Upper lobe of left lung (tissue), 6 donors: ENCODE data around the gene ULBP1. TPM values are rescaled to one million over a fixed set of nuclear protein-coding genes. Genes with fewer than 3 reads are reported as not detected.
"Not testable (repeated sequence)": the region's sequence is repeated elsewhere in the genome, so short reads cannot be mapped to it uniquely, and the experiment has no call there.

Source experiments
- ATAC-seq, 2 donors: fragments of 200-7000 bp; cut with Tn5 transposase; one replicate each; pipeline ENCODE4 v1.9.1; 2022; ENCODE audit warnings: mild to moderate bottlenecking in 2 of 2, moderate library complexity in 2 of 2; ENCODE audit not compliant: low FRiP score in 2 of 2
- DNase-seq, 2 donors: peaks; one replicate each; pipeline ENCODE4 v3.0.0-alpha.2; 2019 to 2020
- H3K27ac ChIP-seq, 4 donors: fragments of 200-600 bp; sonication (generic); one replicate each; pipeline ENCODE4 v1.5.1; 2016 to 2019
- H3K27me3 ChIP-seq, 4 donors: fragments of 200-600 bp; sonication (generic); one replicate each; pipeline ENCODE4 v1.5.1; 2017 to 2019
- H3K36me3 ChIP-seq, 4 donors: fragments of 200-600 bp; sonication (generic); one replicate each; pipeline ENCODE4 v1.5.1; 2016 to 2019
- H3K4me1 ChIP-seq, 4 donors: fragments of 200-600 bp; sonication (generic); one replicate each; pipeline ENCODE4 v1.5.1; 2018 to 2019
- H3K4me3 ChIP-seq, 4 donors: fragments of 200-600 bp; sonication (generic); one replicate each; pipeline ENCODE4 v1.5.1; 2017 to 2019; ENCODE audit warnings: mild to moderate bottlenecking in 2 of 4, moderate library complexity in 1 of 4
- H3K9me3 ChIP-seq, 4 donors: fragments of 200-600 bp; sonication (generic); one replicate each; pipeline ENCODE4 v1.5.1; 2018 to 2019
- EP300 ChIP-seq, 4 donors: sonication (generic); formaldehyde crosslinking; IDR thresholded peaks; one replicate each; pipeline ENCODE4 v1.5.1; 2017; ENCODE audit warnings: antibody characterized with exemption in 4 of 4, control low read depth in 2 of 4
- POLR2A ChIP-seq, 4 donors: fragments of 450-650 bp; IDR thresholded peaks; one replicate each; pipeline ENCODE4 v1.5.1; 2016 to 2017; ENCODE audit warnings: antibody characterized with exemption in 4 of 4, mild to moderate bottlenecking in 2 of 4
- POLR2AphosphoS5 ChIP-seq, 2 donors: sonication (generic); formaldehyde crosslinking; IDR thresholded peaks; one replicate each; pipeline ENCODE4 v1.5.1; 2017; ENCODE audit warnings: antibody characterized with exemption in 2 of 2
- WGBS, 2 donors: methylation state at CpG; one replicate each; pipeline ENCODE4 v1.1.5; 2017 to 2018; 5-methylcytosine and 5-hydroxymethylcytosine counted together
- total RNA-seq, 6 donors: library from RNA; depleted of rRNA in 4 of 6; stranded (reverse); fragments of >200 nt in 4 of 6; gene quantifications; one replicate each; pipeline versions ENCODE4 v1.1.0 to v1.2.1, GENCODE V29; 2016 to 2021
- TF ChIP-seq, protein P1 (sequence below), 6 experiments: fragments of 450-650 bp in 4 of 6; fragments of 200-600 bp in 2 of 6; sonication (generic) in 2 of 6; IDR thresholded peaks; one replicate each; pipeline ENCODE4 v1.5.1; 2016 to 2019; ENCODE audit warnings: antibody characterized with exemption in 6 of 6
- donor health status: DM: no; HTN: no; CAD: no; lungs with moderate emphysema.
- donor health status: DM: no; HTN: yes; CAD: no; lungs with severe emphysema.

The ULBP1 gene
- total RNA-seq, 6 donors from 2014 or later = under 0.01 to 1.6 (median 0.80) TPM

DNA sequence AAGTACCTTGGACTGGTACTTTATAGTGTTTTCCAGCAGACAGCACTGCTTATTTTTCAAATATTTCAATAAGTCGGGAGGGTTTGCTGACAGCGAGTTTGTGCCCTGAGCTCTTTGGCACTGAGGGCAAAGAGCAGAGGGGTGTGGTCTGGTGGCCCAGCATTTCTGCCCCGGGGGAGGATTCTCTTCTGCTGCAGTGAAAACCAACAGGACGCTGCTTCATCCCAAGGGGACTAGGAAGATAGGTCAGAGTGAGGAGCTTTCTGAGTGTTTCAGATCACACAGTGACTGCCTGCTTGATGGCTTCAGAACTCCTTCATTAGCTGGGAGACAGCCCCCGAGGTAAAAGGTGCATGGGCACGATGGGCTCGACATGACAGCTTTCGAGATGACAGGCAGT, 13.3 kb upstream of the ULBP1 start:
- Histone ChIP-seq H3K27ac (no peak overlapping the region), H3K27me3 (peaks cover 0 to 5% (median 2%) of the 10 kb centered on the region in 4 donors), H3K36me3 (no peaks in the 10 kb centered on the region), H3K4me1 (peaks cover 0 to 7% (median 2%) of the 10 kb centered on the region in 4 donors), H3K9me3 (no peaks in the 10 kb centered on the region), H3K4me3 (no peak overlapping the region)
- 44 to 46% methylated on average over 8 of the region's 8 CpGs for WGBS, 2 donors
- ATAC-seq = no peak
- DNase-seq = no peak
- TF ChIP-seq EP300 (IDR thresholded peaks at IDR 0.05) (no peak), POLR2AphosphoS5 (IDR thresholded peaks at IDR 0.05) (no peak), POLR2A (IDR thresholded peaks at IDR 0.05) (no peak)
- TF ChIP-seq, protein P1, sequence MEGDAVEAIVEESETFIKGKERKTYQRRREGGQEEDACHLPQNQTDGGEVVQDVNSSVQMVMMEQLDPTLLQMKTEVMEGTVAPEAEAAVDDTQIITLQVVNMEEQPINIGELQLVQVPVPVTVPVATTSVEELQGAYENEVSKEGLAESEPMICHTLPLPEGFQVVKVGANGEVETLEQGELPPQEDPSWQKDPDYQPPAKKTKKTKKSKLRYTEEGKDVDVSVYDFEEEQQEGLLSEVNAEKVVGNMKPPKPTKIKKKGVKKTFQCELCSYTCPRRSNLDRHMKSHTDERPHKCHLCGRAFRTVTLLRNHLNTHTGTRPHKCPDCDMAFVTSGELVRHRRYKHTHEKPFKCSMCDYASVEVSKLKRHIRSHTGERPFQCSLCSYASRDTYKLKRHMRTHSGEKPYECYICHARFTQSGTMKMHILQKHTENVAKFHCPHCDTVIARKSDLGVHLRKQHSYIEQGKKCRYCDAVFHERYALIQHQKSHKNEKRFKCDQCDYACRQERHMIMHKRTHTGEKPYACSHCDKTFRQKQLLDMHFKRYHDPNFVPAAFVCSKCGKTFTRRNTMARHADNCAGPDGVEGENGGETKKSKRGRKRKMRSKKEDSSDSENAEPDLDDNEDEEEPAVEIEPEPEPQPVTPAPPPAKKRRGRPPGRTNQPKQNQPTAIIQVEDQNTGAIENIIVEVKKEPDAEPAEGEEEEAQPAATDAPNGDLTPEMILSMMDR (IDR thresholded peaks at IDR 0.05) = no peak

DNA sequence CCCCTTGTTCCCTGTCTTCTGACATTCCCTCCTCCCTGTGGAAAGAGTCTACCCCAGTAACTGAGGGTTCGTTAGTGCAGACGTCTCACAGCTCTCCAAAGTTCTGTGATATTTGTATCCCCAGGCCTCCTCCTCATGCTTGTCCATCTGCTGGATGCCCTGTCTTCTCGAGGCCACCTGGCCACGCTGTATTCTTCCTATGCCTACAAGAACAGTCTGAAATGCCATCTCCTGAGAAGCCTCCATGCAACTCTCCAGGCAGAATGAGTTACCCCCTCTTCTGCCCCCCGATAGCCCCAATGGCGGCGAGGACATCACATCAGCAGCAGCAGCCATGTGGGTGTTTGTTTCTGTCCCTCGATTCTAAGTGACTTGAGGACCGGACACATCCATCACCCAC, 12.6 kb upstream of the ULBP1 start:
- DNase-seq = no peak
- Histone ChIP-seq H3K36me3 (no peaks in the 10 kb centered on the region), H3K27ac (no peak overlapping the region), H3K9me3 (no peaks in the 10 kb centered on the region), H3K4me1 (peaks cover 0 to 7% (median 2%) of the 10 kb centered on the region in 4 donors), H3K27me3 (peaks cover 0 to 7% (median 2%) of the 10 kb centered on the region in 4 donors), H3K4me3 (no peak overlapping the region)
- TF ChIP-seq POLR2AphosphoS5 (IDR thresholded peaks at IDR 0.05) = no peak
- TF ChIP-seq, protein P1 (IDR thresholded peaks at IDR 0.05) = no peak
- no peak for TF ChIP-seq POLR2A (IDR thresholded peaks at IDR 0.05)
- no peak for TF ChIP-seq EP300 (IDR thresholded peaks at IDR 0.05)
- 82 to 86% methylated on average over 8 to 9 of the region's 9 CpGs for WGBS, 2 donors
- no peak for ATAC-seq

DNA sequence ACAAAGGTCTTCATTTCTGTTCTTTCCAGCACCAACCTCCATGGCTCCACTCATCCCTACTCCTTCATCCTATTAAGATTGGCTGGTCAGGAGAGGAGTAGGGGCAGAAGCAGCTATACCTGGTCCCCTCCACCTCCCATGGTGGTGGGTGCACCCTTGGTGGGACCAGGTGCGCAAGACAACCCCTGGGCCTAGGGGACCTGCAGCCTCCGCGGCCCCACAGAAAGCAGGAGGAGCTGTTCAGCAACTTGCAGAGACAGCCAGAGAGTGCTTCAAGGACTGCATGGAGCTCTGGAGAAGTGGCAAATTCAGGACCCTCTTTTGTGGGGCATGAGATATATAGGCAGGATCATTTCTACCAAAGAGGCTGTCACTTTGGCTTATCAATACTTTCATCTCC, 12.1 kb upstream of the ULBP1 start:
- TF ChIP-seq POLR2AphosphoS5 (IDR thresholded peaks at IDR 0.05) (no peak), POLR2A (IDR thresholded peaks at IDR 0.05) (no peak), EP300 (IDR thresholded peaks at IDR 0.05) (no peak)
- TF ChIP-seq, protein P1 (IDR thresholded peaks at IDR 0.05) = no peak
- no peak overlapping the region for H3K27ac ChIP-seq
- peaks cover 0 to 7% (median 2%) of the 10 kb centered on the region in 4 donors for H3K27me3 ChIP-seq
- no peaks in the 10 kb centered on the region for H3K9me3 ChIP-seq
- no peak for ATAC-seq
- H3K36me3 ChIP-seq = no peaks in the 10 kb centered on the region
- DNase-seq = no peak
- H3K4me3 ChIP-seq = no peak overlapping the region
- peaks cover 0 to 7% (median 2%) of the 10 kb centered on the region in 4 donors for H3K4me1 ChIP-seq
- 84 to 100% methylated on average over 1 to 3 of the region's 3 CpGs for WGBS, 2 donors

DNA sequence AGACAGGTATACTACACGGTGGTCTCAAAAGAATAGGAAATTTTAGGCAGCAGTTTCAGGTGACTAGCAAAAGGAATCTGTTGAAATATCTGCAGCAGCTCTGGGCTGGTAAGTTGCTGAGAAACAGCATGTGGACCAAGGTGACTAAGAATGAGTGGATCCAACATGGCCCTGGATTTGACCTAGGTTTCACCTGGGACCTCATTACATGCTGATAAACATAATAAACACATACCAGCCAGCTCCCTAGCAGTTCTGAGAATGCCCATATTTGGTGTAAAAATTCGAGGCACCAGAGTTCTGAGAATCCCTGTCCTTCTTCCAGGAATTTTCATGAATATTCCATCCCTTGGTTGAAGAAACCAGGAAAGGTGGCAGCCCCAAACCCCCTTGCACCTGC, 10.4 kb upstream of the ULBP1 start:
- DNase-seq, H3K27ac ChIP-seq, H3K36me3 ChIP-seq, H3K27me3 ChIP-seq, ATAC-seq, H3K9me3 ChIP-seq, H3K4me3 ChIP-seq, H3K4me1 ChIP-seq: not testable (repeated sequence)
- WGBS, 2 donors = 40 to 42% methylated on average over 2 of the region's 2 CpGs

DNA sequence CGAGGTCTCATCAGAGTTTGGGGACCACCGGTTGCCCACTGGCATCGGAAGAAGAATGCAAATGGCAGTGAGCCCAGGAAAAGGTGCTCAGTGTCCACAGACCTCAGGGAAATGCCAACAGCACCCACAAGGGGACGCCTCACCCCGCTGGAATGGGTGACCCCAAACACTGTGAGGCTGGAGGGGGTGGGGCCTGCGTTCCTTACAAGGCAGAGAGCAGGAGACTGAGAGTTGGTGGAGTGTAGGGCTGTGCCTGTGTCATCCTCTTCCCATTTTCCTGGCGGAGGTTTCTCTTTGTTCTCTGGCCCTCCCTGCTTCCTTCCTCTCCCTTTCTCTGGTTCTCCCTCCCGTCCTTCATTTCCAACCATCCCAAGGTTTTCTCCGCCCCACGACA, 9.8 kb upstream of the ULBP1 start:
- peak overlapping the region in 1 of 4 donors; percentile 17 for H3K4me3 ChIP-seq
- not testable (repeated sequence) for H3K36me3 ChIP-seq, H3K4me1 ChIP-seq, H3K27me3 ChIP-seq, H3K27ac ChIP-seq, H3K9me3 ChIP-seq, DNase-seq
- WGBS, 2 donors = 0 to 1% methylated on average over 4 of the region's 10 CpGs
- peak; percentile 68 to 69 for ATAC-seq

DNA sequence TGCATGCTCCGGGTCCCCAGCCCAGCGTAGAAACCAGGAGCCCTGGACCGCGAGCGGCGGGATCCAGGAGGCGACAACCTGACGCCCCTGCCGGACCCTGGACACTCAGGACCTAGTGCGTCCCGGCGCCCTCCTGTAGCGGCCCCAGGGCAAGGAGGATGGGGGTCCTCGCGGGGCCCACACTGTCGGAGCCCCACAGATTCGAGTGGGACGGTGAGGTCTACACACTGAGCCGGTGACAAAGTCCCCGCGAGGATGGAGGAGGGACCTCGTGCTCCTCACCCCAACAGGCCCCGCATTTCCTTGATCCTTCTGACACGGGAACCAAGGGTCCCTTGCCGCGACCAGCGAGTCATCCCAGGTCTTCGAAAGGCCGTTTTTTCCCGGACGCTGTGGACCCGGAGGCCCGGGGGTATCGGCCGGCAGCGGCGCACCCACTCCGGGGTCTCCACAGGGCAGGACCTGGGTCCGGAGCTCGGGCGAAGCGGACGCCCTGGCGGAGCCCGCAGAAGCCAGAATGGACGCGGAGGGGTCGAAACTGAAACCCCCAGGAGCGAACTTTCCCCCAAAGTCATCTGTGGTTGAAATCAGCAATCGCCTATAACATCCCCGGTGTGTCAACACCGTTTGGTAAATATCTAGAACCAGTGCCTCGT, 9.3 kb upstream of the ULBP1 start:
- peak in 1 of 2 donors; percentile 53 for ATAC-seq
- not testable (repeated sequence) for H3K27ac ChIP-seq, H3K4me1 ChIP-seq, DNase-seq, H3K36me3 ChIP-seq, H3K9me3 ChIP-seq, H3K27me3 ChIP-seq
- WGBS, 2 donors = 36% methylated on average over 22 of the region's 53 CpGs; no CpG with 5 or more reads in 1 of the 2 donors
- peak overlapping the region in 1 of 4 donors; percentile 17 for H3K4me3 ChIP-seq

DNA sequence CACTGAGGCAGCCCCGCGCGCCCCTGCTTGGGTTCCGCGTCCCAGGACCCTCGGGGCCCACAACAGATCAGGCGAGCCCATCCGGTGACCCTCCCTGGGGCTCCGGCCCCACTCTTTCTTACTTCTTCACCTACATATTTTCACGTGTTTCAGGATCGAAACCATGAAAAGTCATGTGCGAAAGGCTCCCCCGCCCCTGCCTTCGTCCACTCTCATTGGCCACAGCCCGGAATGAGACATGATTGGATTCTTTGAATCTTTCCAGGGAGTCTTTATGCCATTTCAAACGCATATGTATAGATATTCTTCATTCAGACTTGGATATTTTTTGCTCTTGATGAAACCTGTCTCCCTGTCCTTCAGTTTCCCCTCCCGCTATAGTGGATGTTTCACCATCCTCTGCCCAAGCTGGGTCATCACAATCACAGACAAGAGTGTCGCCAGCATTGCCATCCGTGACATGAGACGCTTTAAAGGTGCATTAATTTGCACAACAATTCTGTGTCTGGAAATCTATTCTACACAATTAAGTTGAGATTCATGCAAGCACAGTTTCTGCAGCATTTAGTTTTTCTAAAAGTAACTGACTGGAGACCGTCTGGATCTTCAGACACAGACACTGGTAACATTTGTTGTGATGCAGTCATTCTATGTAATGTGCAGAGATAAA, 8.6 kb upstream of the ULBP1 start:
- not testable (repeated sequence) for H3K4me1 ChIP-seq, H3K36me3 ChIP-seq, H3K27ac ChIP-seq, ATAC-seq, DNase-seq, H3K4me3 ChIP-seq, H3K27me3 ChIP-seq, H3K9me3 ChIP-seq
- 45 to 50% methylated on average over 12 to 13 of the region's 21 CpGs for WGBS, 2 donors

DNA sequence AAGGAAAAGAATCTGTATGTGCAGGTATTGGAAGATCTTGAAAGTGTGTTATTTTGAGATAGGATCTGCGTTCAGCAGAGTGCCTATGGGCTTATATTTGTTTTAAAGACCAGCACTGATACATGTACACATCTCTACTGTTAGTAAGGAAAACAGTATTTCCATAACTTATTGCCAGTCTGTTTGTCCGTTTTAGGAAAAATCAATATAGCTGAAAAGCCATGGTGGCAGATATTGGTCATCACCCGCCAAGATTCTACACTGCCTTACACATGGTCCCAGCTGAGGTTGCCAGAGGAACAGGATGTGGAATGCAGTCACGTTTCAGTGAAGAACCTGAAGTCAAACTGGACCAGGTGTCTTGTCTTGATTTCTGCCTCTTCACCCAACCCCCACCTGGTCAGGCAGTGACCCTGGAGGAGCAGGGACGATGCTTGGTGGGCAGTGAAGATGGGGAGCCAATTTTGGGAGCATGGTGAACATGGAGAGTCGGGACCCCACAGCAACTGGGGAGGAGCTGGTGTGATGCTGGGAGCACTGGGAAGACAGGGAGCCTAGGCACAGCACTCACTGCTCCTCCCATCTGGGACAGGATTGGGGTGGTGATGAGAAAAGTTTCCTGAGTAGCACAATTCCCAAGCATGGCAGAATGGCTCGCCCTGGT, 8.0 kb upstream of the ULBP1 start:
- H3K4me3 ChIP-seq, DNase-seq, H3K27ac ChIP-seq, ATAC-seq, H3K4me1 ChIP-seq, H3K9me3 ChIP-seq, H3K27me3 ChIP-seq, H3K36me3 ChIP-seq: not testable (repeated sequence)
- WGBS, 2 donors = 41 to 60% methylated on average over 7 of the region's 7 CpGs

DNA sequence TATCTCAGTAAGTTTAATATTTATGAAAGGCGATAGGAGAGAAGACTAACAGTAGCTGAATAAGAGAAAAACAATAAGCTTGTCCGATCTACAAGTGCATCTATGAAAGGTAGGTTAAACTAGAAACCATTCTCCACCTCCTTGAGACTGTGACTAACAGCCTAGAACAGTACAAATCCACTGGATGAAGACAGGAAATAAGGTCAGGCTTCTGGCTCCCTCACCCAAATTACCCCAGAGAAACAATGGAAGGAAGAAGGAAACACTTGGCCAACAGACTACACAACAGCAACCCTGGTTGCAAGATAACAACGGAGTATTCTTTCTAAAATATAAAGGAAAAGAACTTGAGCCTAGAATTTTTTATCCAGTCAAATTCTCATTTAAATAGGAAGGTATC, 5.6 kb upstream of the ULBP1 start:
- not testable (repeated sequence) for H3K36me3 ChIP-seq, H3K4me3 ChIP-seq, ATAC-seq, H3K9me3 ChIP-seq, DNase-seq, H3K27me3 ChIP-seq, H3K27ac ChIP-seq
- H3K4me1 ChIP-seq = peaks cover 3 to 10% (median 5%) of the 10 kb centered on the region in 4 donors
- WGBS, 2 donors = 48 to 55% methylated on average over 3 of the region's 3 CpGs
